Bronchial epithelial cell (primary cell): ENCODE results near the gene TRPV5. TPM values are rescaled to one million over a fixed set of nuclear protein-coding genes. Genes with fewer than 3 reads are reported as not detected.

ENCODE experiments used
- DNase-seq: peaks from one replicate; pipeline ENCODE4 v3.0.0-alpha.2; 2010; ENCODE audit warnings: low read depth
- FAIRE-seq: peaks from 2 replicates; lab custom pipeline; 2011; peaks lifted over from hg19 to GRCh38; lab: Jason Lieb, UNC
- H3K27me3 ChIP-seq: 2 replicates; pipeline ENCODE4 v1.5.1; 2011; ENCODE audit warnings: low read length; ENCODE audit not compliant: control insufficient read depth, insufficient read depth
- H3K36me3 ChIP-seq: 2 replicates; pipeline ENCODE4 v1.5.1; 2011; ENCODE audit warnings: low read length; ENCODE audit not compliant: control insufficient read depth, insufficient read depth
- H3K4me3 ChIP-seq: 2 replicates; pipeline ENCODE4 v1.5.1; 2011; ENCODE audit warnings: mild to moderate bottlenecking, low read depth, low read length, control low read depth
- CTCF ChIP-seq: IDR thresholded peaks from 2 replicates; pipeline ENCODE4 v1.5.1; 2011; ENCODE audit warnings: mild to moderate bottlenecking, moderate library complexity, low read length, control low read depth, inconsistent platforms; ENCODE audit not compliant: insufficient read depth, severe bottlenecking
- total RNA-seq: library from RNA; depleted of rRNA; stranded (reverse); fragments of >200 nt; gene quantifications from 2 replicates; pipeline ENCODE4 v1.2.1, GENCODE V29; 2014

TRPV5 gene
- total RNA-seq, 1 donor from 2014 or later, result not detected

DNA sequence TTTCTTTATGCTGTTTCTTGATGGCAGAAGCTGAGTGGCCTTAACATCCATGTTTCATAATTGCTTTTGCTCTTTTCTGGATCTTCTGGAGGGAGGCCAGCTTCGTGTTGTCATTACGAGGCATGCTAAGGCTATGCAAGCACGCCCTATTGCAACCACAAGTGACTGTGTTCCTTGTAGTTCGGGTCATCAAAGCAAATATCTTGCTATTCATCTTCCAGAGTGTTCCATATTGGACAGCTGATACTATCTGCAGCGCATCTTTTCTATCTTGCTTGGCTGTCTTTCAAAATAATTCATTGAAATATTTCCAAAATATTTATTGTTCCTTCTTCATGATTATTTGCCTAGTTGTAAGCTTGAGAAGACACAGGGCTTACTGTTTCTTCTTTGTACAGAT, 73.7 kb downstream of the TRPV5 start:
- TF ChIP-seq CTCF, result no peak
- Histone ChIP-seq H3K4me3 (no peak overlapping the region), H3K36me3 (no peaks in the 10 kb centered on the region), H3K27me3 (peaks cover 3% of the 10 kb centered on the region)
- FAIRE-seq, result no peak
- peak; percentile 50 for DNase-seq

- peaks cover 3% of the 10 kb centered on the region for H3K27me3 ChIP-seq
- no peaks in the 10 kb centered on the region for H3K36me3 ChIP-seq
- DNase-seq, result no peak
- TF ChIP-seq CTCF, result no peak
- no peak for FAIRE-seq
- no peak overlapping the region for H3K4me3 ChIP-seq
These were observed 74.1 kb downstream of the TRPV5 start for GRCh38 chr7:142859411-142859810.

Other genes starting within 250 kb of the TRPV5 start
- under 0.01 TPM in 1 of 2 replicates, not detected in the other for gene PRSS1, start 184.3 kb downstream of the TRPV5 start, total RNA-seq
- not detected in 2 replicates for gene PRSS2, start 162.8 kb downstream of the TRPV5 start, total RNA-seq
- gene EPHB6, start 78.7 kb downstream of the TRPV5 start, total RNA-seq, result under 0.01 and 0.77 TPM in 2 replicates
- under 0.01 and 0.26 TPM in 2 replicates for gene TRPV6, start 48.0 kb downstream of the TRPV5 start, total RNA-seq
- not detected in 2 replicates for gene LLCFC1, start 5.7 kb upstream of the TRPV5 start, total RNA-seq
- 0.13 TPM in 1 of 2 replicates, not detected in the other for gene KEL, start 28.6 kb upstream of the TRPV5 start, total RNA-seq
- 0.26 TPM in 1 of 2 replicates, not detected in the other for gene OR9A2, start 93.4 kb upstream of the TRPV5 start, total RNA-seq
- gene OR6V1, start 118.6 kb upstream of the TRPV5 start, total RNA-seq, result not detected in 2 replicates
- gene PIP, start 198.3 kb upstream of the TRPV5 start, total RNA-seq, result not detected in 2 replicates
- not detected in 2 replicates for gene TAS2R39, start 249.7 kb upstream of the TRPV5 start, total RNA-seq